Prostate gland (tissue), 2 donors: ENCODE data around the gene ANO6.

Source experiments
- POLR2A ChIP-seq: fragments of 450-650 bp; IDR thresholded peaks from one replicate; pipeline ENCODE4 v1.6.1; 2016; ENCODE audit warnings: antibody characterized with exemption, mild to moderate bottlenecking
- POLR2AphosphoS5 ChIP-seq: sonication (generic); formaldehyde crosslinking; IDR thresholded peaks from one replicate; pipeline ENCODE4 v1.6.1; 2017; ENCODE audit warnings: antibody characterized with exemption
- TF ChIP-seq, protein P1 (sequence below), 4 experiments: fragments of 200-600 bp in 2 of 4; fragments of 450-650 bp in 2 of 4; sonication (generic) in 2 of 4; IDR thresholded peaks; 1 replicate in 3 of 4; 2 replicates in 1 of 4; pipeline ENCODE4 v1.5.1; 2016 to 2019; ENCODE audit warnings: antibody characterized with exemption in 4 of 4, mild to moderate bottlenecking in 2 of 4, moderate library complexity in 2 of 4

GRCh38 chr12:45363903-45364302 lies 148.0 kb downstream of the ANO6 start:
- TF ChIP-seq, protein P1, sequence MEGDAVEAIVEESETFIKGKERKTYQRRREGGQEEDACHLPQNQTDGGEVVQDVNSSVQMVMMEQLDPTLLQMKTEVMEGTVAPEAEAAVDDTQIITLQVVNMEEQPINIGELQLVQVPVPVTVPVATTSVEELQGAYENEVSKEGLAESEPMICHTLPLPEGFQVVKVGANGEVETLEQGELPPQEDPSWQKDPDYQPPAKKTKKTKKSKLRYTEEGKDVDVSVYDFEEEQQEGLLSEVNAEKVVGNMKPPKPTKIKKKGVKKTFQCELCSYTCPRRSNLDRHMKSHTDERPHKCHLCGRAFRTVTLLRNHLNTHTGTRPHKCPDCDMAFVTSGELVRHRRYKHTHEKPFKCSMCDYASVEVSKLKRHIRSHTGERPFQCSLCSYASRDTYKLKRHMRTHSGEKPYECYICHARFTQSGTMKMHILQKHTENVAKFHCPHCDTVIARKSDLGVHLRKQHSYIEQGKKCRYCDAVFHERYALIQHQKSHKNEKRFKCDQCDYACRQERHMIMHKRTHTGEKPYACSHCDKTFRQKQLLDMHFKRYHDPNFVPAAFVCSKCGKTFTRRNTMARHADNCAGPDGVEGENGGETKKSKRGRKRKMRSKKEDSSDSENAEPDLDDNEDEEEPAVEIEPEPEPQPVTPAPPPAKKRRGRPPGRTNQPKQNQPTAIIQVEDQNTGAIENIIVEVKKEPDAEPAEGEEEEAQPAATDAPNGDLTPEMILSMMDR (IDR thresholded peaks at IDR 0.05): no peak
- no peak for TF ChIP-seq POLR2AphosphoS5
- no peak for TF ChIP-seq POLR2A
